ENCODE data around the gene PLCB3. TPM values are rescaled to one million over a fixed set of nuclear protein-coding genes. Genes with fewer than 3 reads are reported as not detected.

The PLCB3 gene
- total and polyA plus RNA-seq, 2 of the 13 experiments (the other 11 are each of a cell fraction or from before 2014, with no cell fraction given), result 7.5 to 13.8 TPM

DNA sequence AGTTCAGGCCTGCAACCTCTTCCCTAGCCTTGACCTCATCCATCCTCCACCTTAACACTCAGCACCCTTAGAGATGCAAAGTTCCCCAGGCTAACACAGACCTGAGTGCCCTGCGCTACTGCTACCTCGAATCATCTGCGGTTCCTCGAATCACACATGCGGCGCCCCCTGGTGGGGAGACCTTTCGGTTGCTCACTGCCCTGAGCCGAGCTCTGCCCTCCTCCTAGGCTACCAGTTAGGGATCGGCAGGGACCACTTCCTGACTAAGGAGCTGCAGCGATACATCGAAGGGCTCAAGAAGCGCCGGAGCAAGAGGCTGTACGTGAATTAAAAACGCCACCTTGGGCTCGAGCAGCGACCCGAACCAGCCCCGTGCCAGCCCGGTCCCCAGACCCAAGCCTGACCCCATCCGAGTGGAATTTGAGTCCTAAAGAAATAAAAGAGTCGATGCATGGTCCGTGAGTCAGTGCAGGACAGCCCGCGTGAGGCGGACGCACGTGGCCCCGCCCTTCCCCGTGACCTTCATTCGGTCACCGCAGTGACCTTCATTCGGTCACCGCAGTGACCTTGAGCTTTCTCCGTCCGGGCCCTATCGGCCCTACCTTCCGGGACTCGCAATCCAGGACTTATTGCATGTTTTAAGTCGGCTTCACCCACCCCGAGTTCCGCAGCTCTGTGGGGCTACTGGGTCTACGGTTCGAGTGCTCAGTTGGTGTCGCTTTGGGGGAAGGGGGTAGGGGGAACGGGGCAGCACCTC lies 53.2 kb downstream of the PLCB3 start (continued):
- no peak for TF ChIP-seq ZNF850 (CRISPR knock-in tag; conservative IDR thresholded peaks at IDR 0.05)
- TF ChIP-seq SP4 (CRISPR knock-in tag; IDR thresholded peaks at IDR 0.05), result no peak
- TF ChIP-seq, protein P1, sequence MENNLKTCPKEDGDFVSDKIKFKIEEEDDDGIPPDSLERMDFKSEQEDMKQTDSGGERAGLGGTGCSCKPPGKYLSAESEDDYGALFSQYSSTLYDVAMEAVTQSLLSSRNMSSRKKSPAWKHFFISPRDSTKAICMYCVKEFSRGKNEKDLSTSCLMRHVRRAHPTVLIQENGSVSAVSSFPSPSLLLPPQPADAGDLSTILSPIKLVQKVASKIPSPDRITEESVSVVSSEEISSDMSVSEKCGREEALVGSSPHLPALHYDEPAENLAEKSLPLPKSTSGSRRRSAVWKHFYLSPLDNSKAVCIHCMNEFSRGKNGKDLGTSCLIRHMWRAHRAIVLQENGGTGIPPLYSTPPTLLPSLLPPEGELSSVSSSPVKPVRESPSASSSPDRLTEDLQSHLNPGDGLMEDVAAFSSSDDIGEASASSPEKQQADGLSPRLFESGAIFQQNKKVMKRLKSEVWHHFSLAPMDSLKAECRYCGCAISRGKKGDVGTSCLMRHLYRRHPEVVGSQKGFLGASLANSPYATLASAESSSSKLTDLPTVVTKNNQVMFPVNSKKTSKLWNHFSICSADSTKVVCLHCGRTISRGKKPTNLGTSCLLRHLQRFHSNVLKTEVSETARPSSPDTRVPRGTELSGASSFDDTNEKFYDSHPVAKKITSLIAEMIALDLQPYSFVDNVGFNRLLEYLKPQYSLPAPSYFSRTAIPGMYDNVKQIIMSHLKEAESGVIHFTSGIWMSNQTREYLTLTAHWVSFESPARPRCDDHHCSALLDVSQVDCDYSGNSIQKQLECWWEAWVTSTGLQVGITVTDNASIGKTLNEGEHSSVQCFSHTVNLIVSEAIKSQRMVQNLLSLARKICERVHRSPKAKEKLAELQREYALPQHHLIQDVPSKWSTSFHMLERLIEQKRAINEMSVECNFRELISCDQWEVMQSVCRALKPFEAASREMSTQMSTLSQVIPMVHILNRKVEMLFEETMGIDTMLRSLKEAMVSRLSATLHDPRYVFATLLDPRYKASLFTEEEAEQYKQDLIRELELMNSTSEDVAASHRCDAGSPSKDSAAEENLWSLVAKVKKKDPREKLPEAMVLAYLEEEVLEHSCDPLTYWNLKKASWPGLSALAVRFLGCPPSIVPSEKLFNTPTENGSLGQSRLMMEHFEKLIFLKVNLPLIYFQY (CRISPR knock-in tag; IDR thresholded peaks at IDR 0.05; ENCODE audit: borderline replicate concordance), result peak; percentile 23; the same call in 1 of the 2 replicates
- TF ChIP-seq MIXL1 (CRISPR knock-in tag; IDR thresholded peaks at IDR 0.05), result no peak
- TF ChIP-seq ZBTB8A (CRISPR knock-in tag; IDR thresholded peaks at IDR 0.05; ENCODE audit: borderline replicate concordance, low read depth), result no peak
- TF ChIP-seq MAZ (IDR thresholded peaks at IDR 0.05; ENCODE audit: borderline replicate concordance, low read depth, low read length), result no peak
- TF ChIP-seq MAZ (CRISPR knock-in tag; IDR thresholded peaks at IDR 0.05; ENCODE audit: low read depth), result 0 out of 2 replicates have a peak, but pooled peaks have one; percentile 12
- no peak for TF ChIP-seq ZNF770 (CRISPR knock-in tag; IDR thresholded peaks at IDR 0.05)
- TF ChIP-seq ZNF160 (CRISPR knock-in tag; IDR thresholded peaks at IDR 0.05), result 0 out of 2 replicates have a peak, but pooled peaks have one; percentile 38
- TF ChIP-seq EP300 (IDR thresholded peaks at IDR 0.05; ENCODE audit: low read depth in 2 of 2, low read length in 2 of 2), result no peak
- no peak; the same call in 1 of the 2 replicates for TF ChIP-seq EP300 (CRISPR knock-in tag; IDR thresholded peaks at IDR 0.05; ENCODE audit: borderline replicate concordance)
- no peak for TF ChIP-seq RBAK (CRISPR knock-in tag; IDR thresholded peaks at IDR 0.05)
- TF ChIP-seq ZNF772 (CRISPR knock-in tag; IDR thresholded peaks at IDR 0.05), result no peak; the same call in 1 of the 2 replicates
- no peak for TF ChIP-seq ONECUT2 (CRISPR knock-in tag; IDR thresholded peaks at IDR 0.05)
- no peak for TF ChIP-seq E2F5 (CRISPR knock-in tag; conservative IDR thresholded peaks at IDR 0.05)
- TF ChIP-seq ZNF644 (CRISPR knock-in tag; IDR thresholded peaks at IDR 0.05; ENCODE audit: low read depth), result no peak
- TF ChIP-seq, protein P2, sequence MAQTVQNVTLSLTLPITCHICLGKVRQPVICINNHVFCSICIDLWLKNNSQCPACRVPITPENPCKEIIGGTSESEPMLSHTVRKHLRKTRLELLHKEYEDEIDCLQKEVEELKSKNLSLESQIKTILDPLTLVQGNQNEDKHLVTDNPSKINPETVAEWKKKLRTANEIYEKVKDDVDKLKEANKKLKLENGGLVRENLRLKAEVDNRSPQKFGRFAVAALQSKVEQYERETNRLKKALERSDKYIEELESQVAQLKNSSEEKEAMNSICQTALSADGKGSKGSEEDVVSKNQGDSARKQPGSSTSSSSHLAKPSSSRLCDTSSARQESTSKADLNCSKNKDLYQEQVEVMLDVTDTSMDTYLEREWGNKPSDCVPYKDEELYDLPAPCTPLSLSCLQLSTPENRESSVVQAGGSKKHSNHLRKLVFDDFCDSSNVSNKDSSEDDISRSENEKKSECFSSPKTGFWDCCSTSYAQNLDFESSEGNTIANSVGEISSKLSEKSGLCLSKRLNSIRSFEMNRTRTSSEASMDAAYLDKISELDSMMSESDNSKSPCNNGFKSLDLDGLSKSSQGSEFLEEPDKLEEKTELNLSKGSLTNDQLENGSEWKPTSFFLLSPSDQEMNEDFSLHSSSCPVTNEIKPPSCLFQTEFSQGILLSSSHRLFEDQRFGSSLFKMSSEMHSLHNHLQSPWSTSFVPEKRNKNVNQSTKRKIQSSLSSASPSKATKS (CRISPR knock-in tag; IDR thresholded peaks at IDR 0.05), result no peak
- no peak for TF ChIP-seq ZNF530 (CRISPR knock-in tag; IDR thresholded peaks at IDR 0.05; ENCODE audit: low read depth)
- TF ChIP-seq CHCHD3 (CRISPR knock-in tag; IDR thresholded peaks at IDR 0.05), result no peak
- peak; percentile 70; the same call in 1 of the 2 replicates for TF ChIP-seq IRF2 (CRISPR knock-in tag; IDR thresholded peaks at IDR 0.05)
- no peak for TF ChIP-seq NRL (CRISPR knock-in tag; IDR thresholded peaks at IDR 0.05; ENCODE audit: borderline replicate concordance)
